GM21367 (cell line): ENCODE results near the gene WDFY4.

Source experiments
- ATAC-seq: cut with Tn5 transposase; IDR thresholded peaks from one replicate; pipeline ENCODE4 v1.9.1; 2021; ENCODE audit not compliant: unreplicated experiment

The WDFY4 gene

DNA sequence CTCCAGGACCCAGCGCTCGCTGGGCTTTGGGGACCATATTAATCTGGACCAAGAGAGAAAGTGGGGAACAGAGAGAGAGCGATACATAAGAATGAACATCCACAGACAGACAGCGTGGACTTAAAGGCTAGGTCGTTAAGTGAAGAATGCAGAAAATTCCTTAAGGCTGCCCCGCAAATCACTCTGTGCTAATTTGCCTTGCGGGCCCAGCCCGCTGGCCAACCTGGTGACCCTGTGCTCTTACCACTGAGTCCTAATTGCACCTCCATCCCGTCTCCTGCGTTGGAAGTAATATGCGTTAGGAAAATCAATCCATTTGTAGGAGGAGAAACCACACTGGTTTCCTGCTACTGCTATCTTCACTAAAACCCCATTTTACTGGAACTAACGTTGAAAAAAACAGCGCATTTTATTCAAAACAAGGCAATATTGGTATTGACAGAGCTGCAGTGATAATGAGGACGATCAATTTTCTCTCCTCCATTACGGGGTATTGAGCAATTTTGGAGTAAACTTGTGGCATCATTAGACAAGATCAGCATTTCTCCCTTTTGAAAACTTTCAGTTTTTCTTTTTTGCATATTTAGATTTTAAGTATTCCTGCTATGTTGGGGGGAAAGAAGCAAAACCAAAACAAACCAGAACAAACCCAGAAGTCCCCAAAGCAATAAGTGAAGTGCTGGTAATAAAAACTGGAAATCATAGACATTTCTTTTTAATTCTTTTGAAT lies 85.2 kb downstream of the WDFY4 start:
- ATAC-seq: no peak

- no peak for ATAC-seq
Measured at GRCh38 chr10:48770561-48771089, 86.0 kb downstream of the WDFY4 start.

GRCh38 chr10:48771234-48771633 lies 86.6 kb downstream of the WDFY4 start:
- ATAC-seq: no peak

DNA sequence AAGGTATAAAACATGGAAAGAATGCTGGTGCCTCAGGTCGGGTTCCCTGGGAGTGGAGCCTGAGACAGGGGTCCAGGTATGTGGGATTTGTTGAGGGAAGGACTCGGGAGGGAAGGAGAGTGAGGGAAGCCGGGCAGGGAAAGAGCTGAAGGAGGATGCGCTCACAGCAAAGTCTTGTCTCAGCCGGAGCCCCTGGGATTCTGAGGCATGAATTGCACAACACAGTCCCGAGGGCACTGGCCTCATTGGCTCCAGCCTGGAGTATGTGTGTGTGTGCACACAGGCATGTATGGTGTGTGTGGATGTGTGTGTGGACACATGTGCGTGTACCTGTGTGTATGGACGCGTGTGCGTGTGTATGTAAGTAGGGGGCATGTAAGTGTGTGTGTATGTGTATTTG lies 87.4 kb downstream of the WDFY4 start:
- no peak for ATAC-seq

DNA sequence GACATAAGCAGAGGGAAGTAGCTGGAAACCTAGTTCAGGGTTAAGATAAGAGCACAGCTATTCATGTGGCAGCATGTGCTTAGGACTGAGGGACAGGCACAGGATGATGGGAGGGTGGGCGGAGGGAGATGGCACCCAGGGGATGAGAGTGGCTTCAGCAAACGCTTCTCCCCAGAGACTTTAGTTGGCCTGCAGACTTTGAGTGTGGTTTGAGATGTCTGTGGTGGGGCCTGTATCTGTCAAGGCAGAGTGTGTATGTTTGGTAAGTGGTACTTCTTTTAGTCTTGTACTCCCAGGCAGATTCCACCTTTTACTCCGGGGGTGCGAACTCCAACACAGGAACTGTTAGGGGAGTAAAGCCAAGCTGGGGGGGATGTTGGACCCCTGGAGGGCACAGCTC lies 88.9 kb downstream of the WDFY4 start:
- ATAC-seq: no peak

DNA sequence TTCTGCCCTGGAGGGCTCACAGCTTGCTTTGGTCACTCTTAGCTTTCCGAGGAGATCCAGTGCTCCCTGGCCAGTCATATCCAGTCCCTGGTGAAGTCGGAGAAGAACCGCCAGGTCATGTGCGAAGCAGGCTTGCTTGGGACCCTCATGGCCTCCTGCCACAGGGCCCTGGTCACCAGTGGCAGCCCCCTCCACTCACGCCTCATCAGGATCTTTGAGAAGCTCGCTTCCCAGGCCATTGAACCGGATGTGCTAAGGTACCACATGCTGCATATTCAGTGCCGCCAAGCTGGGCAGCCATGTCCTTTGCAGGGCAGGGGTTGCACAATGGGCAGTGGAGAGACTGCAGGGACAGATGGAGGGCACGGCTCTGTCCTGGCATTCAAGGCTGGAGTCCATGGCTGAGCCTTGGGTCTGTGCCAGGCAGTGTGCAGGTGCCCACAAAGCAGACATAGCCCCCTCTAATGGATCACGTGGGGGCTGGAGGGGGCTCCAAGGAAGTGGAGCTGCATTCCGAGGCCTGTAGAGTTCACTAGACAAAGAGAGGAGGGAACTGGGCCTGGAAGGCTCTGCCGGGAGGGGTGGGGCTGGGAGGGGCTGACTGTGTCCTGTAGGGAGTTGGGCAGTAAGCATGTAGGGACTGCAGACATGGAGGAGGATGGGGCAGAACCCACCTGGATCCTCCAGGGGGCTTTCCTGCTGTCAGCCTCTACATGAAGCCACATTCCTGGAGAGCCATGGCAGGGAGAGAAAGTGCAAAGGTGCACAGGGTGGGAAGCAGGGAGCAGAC lies 89.9 kb downstream of the WDFY4 start:
- no peak for ATAC-seq

DNA sequence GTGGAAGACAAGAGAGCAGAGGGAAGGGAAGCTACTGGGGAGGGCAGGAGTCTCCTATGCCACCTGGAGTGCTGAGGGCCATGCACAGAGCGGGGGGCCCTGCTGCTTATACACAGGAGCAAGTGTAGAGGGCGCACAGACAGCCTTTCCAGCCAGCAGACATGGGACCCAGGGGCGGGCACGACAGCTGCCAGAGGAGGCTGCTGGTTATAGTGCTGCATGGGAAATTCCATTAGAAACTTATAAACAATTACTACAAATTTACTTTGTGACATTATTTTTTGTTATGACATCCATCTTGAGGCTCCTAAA lies 90.5 kb downstream of the WDFY4 start:
- no peak for ATAC-seq

DNA sequence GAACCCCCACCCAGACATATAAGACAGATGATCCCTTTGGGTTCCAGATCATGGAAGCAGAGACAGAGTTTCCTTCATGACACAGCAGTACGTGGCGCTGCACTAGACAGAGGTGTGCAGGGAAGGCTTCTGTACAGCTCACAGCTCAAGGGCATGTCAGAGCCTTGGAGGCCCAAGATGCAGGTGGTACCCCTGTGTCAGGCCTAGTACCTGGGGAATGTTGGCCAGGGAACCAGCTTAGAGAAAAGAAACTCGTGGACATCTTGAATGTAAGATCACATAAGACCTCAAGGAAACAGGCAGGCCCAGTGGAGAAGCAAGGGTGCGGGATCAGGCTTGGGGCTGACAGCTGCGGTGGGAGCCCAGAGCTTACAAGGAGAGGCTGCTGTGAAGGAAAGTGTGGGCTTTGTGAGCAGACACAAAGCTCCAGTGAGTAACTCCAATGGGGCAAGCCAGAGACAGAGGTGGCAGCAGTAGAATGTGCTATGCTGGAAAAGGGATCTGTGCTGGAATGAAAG lies 91.4 kb downstream of the WDFY4 start:
- no peak for ATAC-seq

GRCh38 chr10:48776528-48776927 lies 91.9 kb downstream of the WDFY4 start:
- ATAC-seq: no peak

DNA sequence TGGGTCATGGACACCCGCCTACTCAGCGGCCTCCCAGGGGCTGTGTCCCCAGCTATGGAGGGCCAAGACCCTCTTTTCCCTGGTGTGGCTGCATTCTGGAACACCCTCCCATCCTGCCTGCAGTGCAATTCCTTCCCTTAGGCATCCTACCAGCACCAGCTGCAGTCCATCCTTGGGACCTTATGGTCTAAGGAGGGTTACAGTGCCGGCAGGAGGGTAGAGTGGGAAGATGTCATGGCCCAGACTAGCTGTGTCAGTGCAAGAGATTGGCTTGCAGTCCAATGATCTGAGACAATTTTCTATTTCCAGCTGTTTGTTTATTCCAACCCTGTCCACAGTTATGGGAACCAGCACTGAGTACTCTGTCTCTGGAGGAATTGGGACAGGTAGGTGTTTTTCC lies 92.4 kb downstream of the WDFY4 start:
- ATAC-seq: no peak

DNA sequence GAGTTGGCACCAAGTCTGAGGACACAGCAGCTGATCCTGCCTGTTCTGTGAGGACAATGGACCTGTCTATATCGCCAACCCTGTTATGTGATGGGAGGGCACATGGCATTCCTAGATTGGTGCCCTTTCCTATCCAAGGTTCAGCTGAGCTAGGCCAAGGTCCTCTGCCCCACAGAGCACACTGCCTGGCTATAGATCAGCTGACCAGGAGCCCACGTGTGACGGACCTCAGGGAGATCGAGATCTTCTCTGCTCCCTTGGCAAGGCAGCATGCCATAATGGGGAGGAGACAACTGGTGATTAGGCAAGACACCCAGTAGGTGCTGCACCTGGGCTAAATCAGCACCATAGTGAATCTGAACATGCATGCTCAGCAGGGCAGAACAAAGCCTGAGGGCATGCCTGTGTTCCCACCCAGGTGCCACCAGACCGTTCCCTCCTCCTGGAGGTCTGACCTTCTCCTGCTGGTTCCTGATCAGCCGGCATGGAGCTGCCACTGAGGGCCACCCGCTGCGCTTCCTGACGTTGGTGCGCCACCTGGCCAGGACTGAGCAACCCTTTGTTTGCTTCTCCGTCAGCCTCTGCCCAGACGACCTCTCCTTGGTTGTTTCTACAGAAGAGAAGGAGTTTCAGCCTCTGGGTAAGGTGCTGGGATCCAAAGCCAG lies 93.7 kb downstream of the WDFY4 start:
- ATAC-seq: no peak

DNA sequence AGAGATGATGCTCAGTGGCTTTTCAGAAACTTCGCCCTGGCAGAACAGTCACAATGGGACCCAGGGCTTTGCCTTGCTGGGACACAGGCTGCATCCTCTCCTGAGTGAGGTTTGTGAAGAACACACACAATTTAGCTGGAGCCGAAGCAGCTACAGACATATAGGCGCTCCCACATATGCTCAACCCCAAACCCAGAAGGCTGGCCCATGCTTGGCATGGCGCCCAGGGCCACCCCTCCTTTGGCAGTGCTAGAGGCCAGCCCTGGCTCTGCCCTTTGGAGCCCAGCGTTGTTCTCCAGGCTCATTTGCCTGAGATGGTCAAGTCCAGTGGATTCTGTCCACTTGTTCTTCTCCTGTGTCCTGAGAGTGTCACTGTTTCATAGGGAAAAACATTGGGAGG lies 94.4 kb downstream of the WDFY4 start:
- ATAC-seq: no peak

- ATAC-seq: no peak
Measured at GRCh38 chr10:48779546-48780152, 95.0 kb downstream of the WDFY4 start.

- no peak for ATAC-seq
Measured at GRCh38 chr10:48780341-48780740, 95.7 kb downstream of the WDFY4 start.

- ATAC-seq: no peak
Measured at GRCh38 chr10:48782386-48782785, 97.7 kb downstream of the WDFY4 start.

- ATAC-seq: no peak
Measured at GRCh38 chr10:48784031-48784430, 99.4 kb downstream of the WDFY4 start.

DNA sequence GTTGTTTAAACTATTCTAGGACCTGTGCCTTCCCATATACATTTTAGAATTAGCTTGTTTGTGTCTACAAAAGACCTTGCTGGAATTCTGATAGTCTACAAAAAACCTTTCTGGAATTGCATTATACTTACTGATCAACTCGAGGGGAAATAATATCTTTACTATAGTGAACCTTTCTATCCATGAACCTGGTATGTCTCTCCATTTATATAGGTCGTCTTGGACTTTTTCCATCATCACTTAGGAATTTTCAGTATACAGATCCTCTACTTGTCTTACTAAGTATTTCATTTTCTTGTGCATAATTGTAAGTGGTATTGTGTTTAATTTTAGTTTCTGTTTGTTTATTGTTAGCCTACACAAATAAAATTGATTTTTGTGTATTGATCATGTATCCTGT lies 101.1 kb downstream of the WDFY4 start:
- no peak for ATAC-seq

- no peak for ATAC-seq
Measured at GRCh38 chr10:48786606-48787282, 102.1 kb downstream of the WDFY4 start.

DNA sequence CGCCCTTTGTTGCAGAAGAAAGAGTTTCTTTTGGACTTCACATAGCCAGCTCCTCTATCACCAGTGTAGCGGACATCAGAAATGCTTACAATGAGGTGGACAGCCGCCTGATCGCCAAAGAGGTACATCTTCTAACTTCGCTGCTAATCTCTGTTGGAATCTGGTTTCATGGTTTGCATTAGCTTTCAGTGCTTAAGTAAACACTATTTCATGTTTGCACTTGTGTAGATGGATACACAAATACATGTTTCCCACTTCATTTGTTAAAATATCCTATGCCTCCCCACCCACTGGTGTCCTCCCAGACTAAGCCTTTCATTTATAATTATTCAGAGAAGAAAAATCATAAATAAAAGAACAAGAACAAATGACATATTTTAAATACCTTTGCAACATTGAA lies 103.9 kb downstream of the WDFY4 start:
- no peak for ATAC-seq

- ATAC-seq: no peak
Measured at GRCh38 chr10:48789486-48790456, 105.1 kb downstream of the WDFY4 start.
